Activated CD4-positive, alpha-beta T cell treated with anti-CD3 and anti-CD28 coated beads, Interleukin-2, Interleukin-6, amounts not matched to agents 100 ng/mL and 50 ng/mL, durations not matched to agents 16 hours and 8 hours (primary cell): Measurements from ENCODE around the gene PCDHGC5.

ENCODE experiments used
- DNase-seq: peaks from one replicate; pipeline ENCODE4 v3.0.0-alpha.2; 2020

Gene PCDHGC5

DNA sequence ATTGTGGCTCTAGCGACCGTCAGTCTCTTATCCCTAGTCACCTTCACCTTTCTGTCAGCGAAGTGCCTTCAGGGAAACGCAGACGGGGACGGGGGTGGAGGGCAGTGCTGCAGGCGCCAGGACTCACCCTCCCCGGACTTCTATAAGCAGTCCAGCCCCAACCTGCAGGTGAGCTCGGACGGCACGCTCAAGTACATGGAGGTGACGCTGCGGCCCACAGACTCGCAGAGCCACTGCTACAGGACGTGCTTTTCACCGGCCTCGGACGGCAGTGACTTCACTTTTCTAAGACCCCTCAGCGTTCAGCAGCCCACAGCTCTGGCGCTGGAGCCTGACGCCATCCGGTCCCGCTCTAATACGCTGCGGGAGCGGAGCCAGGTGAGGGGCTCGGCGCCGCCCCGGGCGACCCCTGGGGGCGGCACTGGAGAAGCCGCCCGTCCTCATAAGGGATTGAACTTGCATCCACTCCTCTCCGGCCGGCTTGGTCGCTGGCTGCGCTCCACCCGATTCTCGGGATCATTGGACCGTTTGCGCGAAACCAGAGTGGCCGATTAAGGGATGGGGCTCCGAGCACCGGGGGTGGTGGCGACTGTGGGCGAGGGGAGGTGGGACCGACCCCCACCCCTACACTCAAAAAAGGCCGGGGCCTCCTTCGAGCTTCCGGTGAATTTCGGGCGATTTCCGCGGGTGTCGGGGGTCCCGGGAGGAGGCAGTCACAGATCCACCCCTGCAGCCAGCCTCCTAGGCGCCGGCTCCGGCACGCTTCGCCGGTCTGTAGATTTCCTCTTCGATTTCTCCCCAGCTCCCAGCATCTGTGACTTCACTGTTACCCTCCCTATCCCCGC lies 2.7 kb downstream of the PCDHGC5 start:
- no peak for DNase-seq

GRCh38 chr5:141492168-141492885 lies 3.4 kb downstream of the PCDHGC5 start:
- no peak for DNase-seq

DNA sequence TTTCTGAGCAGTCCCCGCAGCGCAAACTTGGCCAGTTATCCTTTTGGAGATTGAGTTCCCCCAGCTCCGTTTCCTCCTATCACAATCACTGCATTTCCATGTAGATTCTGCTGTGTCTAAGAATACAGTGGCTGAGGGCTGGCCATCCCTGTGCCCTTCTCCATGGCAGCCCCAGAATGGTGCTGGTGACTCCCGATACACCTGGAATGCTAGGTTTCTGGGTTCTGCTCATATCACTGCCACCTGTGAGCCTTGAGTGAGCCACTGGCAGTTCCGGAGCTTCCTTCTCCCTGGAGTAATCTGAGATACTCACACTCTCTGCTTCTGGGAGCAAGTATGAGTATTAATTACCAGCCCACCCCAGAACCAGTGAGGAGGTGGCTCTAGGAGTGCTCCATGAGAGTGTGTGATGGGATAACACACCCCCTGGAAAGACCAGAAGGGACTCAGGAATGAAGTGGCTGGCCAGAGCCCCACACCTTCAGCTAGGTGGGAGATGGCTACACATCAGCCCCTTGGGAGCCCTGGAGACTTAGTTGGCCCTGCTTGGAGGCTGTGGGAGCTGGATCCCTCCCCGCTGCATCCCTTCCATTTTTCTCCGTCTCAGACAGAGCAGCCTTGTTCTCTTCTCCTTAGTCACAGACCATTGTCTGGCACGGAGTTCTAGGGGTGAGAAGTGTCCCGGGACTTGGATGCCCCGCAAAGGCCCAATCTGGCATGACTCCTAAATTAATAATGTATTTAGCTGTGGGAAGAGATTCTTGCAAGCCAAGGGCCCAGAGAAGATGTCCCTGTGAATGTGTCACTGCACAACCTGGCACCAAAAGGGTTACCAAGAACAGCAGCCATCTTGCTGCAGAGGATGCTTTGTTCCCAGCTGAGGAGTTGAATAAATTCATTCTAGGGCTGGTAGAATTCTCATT lies 4.9 kb downstream of the PCDHGC5 start:
- no peak for DNase-seq

DNA sequence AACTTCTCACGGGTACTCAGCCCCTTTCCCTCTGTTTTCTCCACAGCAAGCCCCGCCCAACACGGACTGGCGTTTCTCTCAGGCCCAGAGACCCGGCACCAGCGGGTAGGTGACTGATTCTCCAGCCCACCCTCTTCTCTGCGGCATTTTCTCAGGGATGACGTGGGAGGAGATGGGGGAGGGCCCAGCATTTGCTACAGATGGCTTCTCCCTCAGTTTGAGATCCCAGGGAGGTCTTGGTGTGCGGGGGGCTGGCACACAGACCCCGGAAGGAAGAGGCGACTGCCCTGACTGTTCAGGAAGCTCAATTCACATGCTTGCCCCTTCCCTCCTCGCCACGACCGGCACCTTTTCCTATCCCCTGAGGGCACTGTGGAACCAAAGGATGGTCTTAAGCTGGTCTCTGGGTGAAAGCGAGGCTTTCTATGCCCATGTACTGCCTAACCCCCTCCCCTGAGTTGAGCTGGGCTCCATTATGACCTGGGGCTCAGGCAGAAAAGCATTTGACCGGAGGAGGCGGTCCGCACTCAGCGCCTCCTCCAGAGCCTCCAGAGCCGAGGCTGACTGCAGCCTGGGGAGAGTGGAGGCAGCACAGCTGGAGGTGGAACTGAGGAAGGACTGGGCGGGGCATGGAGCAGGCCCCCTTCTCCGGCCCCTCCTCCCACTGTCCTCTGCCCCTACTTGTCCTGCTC lies 6.0 kb downstream of the PCDHGC5 start:
- DNase-seq: no peak

- DNase-seq: no peak
Observed at GRCh38 chr5:141495453-141495811, 6.6 kb downstream of the PCDHGC5 start.

DNA sequence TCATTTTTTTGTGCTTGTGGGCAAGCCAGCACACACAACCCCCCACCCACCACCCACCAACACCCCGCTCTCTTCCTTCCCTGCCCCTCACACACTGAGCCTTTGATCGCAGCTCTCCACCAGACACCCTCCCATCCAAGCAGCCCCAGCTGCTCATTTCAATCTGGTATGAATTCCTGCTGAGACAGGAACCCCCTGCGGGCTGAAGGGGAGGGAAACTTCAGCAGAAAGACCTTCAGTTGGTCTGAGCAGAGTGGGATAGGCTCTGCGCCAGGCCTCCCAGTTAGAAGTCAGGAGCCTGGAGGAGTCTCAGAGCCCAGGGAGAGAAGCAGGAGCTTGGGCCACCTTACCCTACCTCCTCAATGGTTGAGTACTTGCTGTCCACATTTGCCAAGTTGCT lies 7.2 kb downstream of the PCDHGC5 start:
- no peak for DNase-seq

DNA sequence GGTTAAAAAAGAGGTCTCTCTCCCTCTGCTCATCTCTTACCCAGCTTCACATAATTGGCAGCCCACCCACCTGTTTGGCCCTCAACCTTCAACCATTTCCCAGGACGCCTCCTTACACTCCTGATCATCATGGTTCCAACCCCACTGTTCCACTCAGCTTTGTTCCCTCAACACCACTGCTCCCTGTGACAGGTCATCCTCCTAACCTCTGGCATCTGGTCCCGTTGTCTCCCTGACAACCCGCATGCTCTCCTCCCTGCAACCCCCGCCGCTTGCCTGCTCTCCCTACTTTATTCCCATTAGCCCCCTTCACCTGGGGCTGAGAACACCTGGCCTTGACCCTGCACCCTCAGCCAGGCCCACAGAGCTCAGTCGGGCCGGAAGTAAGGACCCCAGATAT lies 12.9 kb downstream of the PCDHGC5 start:
- DNase-seq: no peak

DNA sequence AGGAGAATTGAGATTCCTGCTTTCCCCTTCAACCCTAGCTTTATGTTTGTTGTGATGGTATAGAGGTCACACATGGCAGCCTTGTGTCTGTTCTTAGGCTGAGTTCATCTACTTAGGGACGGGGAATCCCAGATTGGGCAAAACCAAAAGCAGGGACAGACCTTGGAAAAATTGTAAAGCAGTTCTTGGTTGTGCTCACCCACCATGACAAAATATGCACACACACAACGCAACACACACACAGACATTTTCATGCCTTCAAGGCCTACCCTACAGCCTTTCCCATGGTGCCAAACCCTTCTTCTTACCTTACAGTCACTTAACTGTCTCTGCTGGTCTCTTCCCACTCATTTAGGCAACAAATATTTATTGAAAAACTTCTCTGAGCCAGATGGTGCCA lies 14.8 kb downstream of the PCDHGC5 start:
- DNase-seq: no peak

- DNase-seq: no peak
Observed at GRCh38 chr5:141504216-141504615, 15.3 kb downstream of the PCDHGC5 start.

DNA sequence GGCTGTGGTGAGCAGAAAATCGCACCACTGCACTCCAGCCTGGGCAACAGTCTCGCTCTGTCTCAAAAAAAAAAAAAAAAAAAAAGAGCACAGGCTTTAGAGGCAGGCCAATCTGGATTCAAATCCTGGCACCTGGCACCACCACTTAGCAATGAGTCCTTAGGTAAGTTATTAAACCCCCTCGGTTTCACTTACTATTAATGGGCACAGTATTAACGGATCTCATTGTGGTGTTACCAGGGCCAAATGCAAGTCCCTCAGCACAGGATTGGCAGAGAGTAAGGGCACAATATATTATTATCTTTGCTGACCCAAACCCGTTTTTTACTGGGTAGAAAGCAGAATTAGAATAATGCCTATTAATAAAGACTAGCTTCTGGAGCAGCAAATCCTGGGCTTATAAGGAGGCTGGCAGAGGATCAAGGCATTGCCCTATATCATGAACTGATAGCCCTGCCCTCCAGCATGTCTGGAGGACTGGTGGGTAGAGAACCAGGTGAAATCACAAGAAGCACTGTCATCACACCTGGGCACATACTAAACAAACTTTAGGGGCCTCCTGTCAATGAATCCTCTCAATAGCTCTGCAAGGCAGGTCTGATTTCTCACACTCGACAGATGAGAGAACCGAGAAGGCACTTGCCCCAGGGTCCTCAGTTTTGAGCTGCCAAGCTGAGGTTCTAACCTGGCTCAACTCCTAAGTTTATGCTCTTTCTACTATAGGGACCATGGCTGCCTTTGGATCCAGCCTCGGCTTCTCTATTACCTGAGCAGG lies 17.7 kb downstream of the PCDHGC5 start:
- DNase-seq: no peak

DNA sequence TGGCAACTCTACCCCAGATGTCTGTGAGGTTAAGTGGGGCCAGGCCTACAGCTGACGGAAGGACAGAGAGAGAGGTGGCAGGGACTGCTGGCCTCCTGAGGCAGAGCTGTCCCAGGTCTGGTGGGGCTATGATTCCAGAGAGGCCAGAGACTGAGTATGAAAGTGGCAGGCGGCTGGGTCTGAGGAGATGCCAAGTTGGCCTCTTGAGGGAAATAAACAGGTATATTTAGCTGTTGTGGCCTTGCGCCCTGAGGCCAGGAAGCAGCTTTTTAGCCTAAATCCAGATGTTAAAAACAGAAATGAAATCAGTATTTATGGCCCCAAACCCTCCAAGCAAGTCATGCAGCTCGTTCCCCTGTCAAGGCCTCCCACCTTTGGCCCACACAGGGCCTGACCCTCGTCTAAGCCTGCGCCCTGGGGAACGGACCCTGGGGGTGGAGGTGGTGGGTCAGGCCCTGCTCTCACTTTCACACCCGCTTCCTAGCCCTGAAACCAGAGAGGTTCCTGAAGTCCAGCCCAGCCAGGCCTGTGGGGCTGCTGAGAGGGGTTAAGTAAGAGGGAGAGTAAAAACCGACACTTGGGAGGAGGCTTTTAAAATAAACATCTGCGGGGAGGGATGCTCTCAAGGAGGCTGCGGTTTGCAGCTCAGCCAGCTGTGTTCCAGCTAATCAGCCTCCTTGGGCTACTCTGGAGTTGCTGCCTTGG lies 18.7 kb downstream of the PCDHGC5 start:
- no peak for DNase-seq

DNA sequence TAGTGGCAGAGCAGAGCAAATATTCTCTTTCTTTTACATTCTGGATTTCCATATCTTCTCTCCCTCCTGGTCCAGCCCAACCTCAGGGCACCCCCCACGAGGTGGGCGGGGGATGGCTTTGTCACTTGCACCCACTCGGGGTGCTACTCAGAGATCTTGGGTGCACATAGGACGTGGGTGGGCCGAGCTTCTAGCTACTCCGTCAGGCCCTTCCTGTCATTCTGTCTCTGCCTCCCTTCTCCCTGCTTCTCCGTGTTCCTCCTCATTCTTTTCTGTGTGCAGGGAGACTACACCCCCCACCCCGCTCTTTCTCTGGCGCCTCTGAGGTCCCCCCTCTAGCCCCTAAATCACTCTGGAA lies 19.5 kb downstream of the PCDHGC5 start:
- no peak for DNase-seq

DNA sequence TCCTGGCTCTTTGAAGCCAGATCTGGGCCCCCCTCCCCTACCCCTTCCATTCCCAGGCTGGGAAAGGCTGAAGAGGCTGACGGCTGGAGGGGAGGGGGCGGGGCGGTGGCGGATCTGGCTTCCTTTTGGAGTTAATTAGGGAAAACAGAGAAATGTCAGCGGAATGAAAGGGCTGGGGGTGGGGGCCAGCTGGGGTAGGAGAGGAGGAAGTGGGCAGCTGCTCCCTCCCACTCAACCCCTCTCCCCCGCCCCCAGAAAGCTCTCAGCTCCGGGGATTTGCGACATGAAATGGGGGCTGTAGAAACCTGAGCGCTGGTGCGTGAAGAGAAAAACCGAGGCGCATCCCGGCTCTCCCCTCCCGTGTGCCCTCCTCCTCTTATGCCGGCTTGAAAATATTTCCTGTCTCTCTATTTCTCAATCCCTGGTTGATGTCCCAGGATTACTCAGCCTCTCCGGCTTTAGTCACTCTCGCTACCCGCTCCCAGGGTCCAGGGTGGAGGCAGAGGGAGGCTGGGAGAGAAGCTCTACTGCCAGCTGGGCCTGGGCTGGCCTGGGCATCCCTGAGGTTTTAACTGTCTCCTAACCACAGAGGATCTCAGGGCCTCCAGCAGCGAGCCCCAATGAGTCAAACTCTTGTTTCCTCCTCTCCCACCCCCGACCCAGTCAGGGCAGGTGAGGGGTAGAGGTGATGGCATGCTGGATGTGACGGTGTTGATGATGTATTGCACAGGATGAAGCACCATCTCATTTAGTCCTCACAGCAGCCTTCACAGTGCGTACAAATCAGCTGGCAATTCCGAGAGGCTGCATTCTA lies 20.1 kb downstream of the PCDHGC5 start:
- no peak for DNase-seq

- no peak for DNase-seq
Observed at GRCh38 chr5:141510160-141510559, 21.3 kb downstream of the PCDHGC5 start.

- no peak for DNase-seq
Observed at GRCh38 chr5:141510850-141511601, 22.1 kb downstream of the PCDHGC5 start.

DNA sequence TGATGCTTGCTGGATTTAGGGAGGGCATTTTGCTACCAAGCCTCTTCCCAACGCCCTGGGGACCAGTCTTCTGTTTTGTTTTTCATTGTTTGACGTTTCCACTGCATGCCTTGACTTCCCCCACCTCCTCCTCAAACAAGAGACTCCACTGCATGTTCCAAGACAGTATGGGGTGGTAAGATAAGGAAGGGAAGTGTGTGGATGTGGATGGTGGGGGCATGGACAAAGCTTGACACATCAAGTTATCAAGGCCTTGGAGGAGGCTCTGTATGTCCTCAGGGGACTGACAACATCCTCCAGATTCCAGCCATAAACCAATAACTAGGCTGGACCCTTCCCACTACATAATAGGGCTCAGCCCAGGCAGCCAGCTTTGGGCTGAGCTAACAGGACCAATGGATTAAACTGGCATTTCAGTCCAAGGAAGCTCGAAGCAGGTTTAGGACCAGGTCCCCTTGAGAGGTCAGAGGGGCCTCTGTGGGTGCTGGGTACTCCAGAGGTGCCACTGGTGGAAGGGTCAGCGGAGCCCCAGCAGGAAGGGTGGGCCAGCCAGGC lies 23.0 kb downstream of the PCDHGC5 start:
- no peak for DNase-seq

DNA sequence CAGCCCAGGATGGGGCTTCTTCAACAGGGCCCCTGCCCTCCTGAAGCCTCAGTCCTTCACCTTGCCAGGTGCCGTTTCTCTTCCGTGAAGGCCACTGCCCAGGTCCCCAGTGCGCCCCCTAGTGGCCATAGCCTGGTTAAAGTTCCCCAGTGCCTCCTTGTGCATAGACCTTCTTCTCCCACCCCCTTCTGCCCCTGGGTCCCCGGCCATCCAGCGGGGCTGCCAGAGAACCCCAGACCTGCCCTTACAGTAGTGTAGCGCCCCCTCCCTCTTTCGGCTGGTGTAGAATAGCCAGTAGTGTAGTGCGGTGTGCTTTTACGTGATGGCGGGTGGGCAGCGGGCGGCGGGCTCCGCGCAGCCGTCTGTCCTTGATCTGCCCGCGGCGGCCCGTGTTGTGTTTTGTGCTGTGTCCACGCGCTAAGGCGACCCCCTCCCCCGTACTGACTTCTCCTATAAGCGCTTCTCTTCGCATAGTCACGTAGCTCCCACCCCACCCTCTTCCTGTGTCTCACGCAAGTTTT lies 23.6 kb downstream of the PCDHGC5 start:
- peak; percentile 88 for DNase-seq

GRCh38 chr5:141512911-141513626 lies 24.2 kb downstream of the PCDHGC5 start:
- DNase-seq: peak; percentile 35
